ENCODE results near the gene P3H3. TPM values are rescaled to one million over a fixed set of nuclear protein-coding genes. Genes with fewer than 3 reads are reported as not detected.
"Not testable (repeated sequence)": the region's sequence is repeated elsewhere in the genome, so short reads cannot be mapped to it uniquely, and the experiment has no call there.

Gene P3H3
- total and polyA plus RNA-seq, 2 donors (not counting 3 experiments of a cell fraction or from before 2014, with no cell fraction given), result 75.9 to 76.5 TPM

GRCh38 chr12:6863586-6864321 is 35.5 kb downstream of the P3H3 start:
- no peak overlapping the region for H3K27ac ChIP-seq (ENCODE audit: insufficient read depth, low read depth, low read length)

GRCh38 chr12:6865307-6865706 is 37.1 kb downstream of the P3H3 start:
- intact Hi-C loops (cut with micrococcal nuclease); H3K4me3 ChIP-seq (replicated peaks in 1 of 3; ENCODE audit: insufficient read depth in 1 of 3, low read depth in 1 of 3, low read length in 3 of 3); BruUV-seq (replicated peaks); DNase-seq (ENCODE audit: low read depth, low spot score); H3K9ac ChIP-seq (replicated peaks; ENCODE audit: extremely low read depth, insufficient read depth, low read length); H3K9me1 ChIP-seq (replicated peaks; ENCODE audit: control insufficient read depth, extremely low read depth, insufficient read depth, low read length); FAIRE-seq; H3K9me3 ChIP-seq (replicated peaks; ENCODE audit: control insufficient read depth, insufficient read depth, low read length); H3K27me3 ChIP-seq (ENCODE audit: control insufficient read depth in 2 of 2, insufficient read depth in 2 of 2, low read length in 2 of 2); H3K4me2 ChIP-seq (ENCODE audit: insufficient read depth, low read length); H3K27ac ChIP-seq (ENCODE audit: insufficient read depth, low read depth, low read length); H4K20me1 ChIP-seq (replicated peaks; ENCODE audit: control insufficient read depth, extremely low read depth, insufficient read depth, low read length); dilution Hi-C loops (cut with MboI; ENCODE audit: extremely low pct_ligation_motif_present, low sequenced_read_pairs); H2AFZ ChIP-seq (ENCODE audit: low read depth, low read length): not testable (repeated sequence)
- POLR2A ChIA-PET, result interaction anchor here (0.9 to 1.8 kb wide), 2 partner anchors 11 to 13 kb away, joined by 4 to 5 read pairs; partner anchors contain the start of gene USP5
- Histone ChIP-seq H3K79me2 (ENCODE audit: control insufficient read depth, insufficient read depth, low read length) (peaks cover 28% of the 10 kb centered on the region), H3K36me3 (ENCODE audit: control insufficient read depth in 2 of 2, extremely low read depth in 1 of 2, insufficient read depth in 2 of 2, low read length in 2 of 2) (peaks cover 2 to 44% of the 10 kb centered on the region in 2 experiments), H3K4me1 (ENCODE audit: control insufficient read depth, extremely low read depth, insufficient read depth, low read length) (peaks cover 21% of the 10 kb centered on the region)
- CTCF ChIA-PET, result interaction anchor here (0.9 to 1.2 kb wide), 2 partner anchors 8 to 13 kb away, joined by 3 to 4 read pairs; partner anchors contain the start of genes SPSB2 and USP5

More at GRCh38 chr12:6863586-6864321, 35.5 kb downstream of the P3H3 start:
- dilution Hi-C loops (cut with MboI; ENCODE audit: extremely low pct_ligation_motif_present, low sequenced_read_pairs), result no loop called here
- Histone ChIP-seq H4K20me1 (replicated peaks; ENCODE audit: control insufficient read depth, extremely low read depth, insufficient read depth, low read length) (no peaks in the 10 kb centered on the region), H2AFZ (ENCODE audit: low read depth, low read length) (no peak overlapping the region), H3K4me1 (ENCODE audit: control insufficient read depth, extremely low read depth, insufficient read depth, low read length) (peaks cover 12% of the 10 kb centered on the region), H3K9me1 (replicated peaks; ENCODE audit: control insufficient read depth, extremely low read depth, insufficient read depth, low read length) (no peaks in the 10 kb centered on the region), H3K27me3 (ENCODE audit: control insufficient read depth in 2 of 2, insufficient read depth in 2 of 2, low read length in 2 of 2) (no peaks in the 10 kb centered on the region), H3K79me2 (ENCODE audit: control insufficient read depth, insufficient read depth, low read length) (peaks cover 14% of the 10 kb centered on the region), H3K36me3 (ENCODE audit: control insufficient read depth in 2 of 2, extremely low read depth in 1 of 2, insufficient read depth in 2 of 2, low read length in 2 of 2) (peaks cover 2 to 47% of the 10 kb centered on the region in 2 experiments), H3K4me3 (replicated peaks in 1 of 3; ENCODE audit: insufficient read depth in 1 of 3, low read depth in 1 of 3, low read length in 3 of 3) (no peak overlapping the region), H3K4me2 (ENCODE audit: insufficient read depth, low read length) (no peak overlapping the region), H3K9ac (replicated peaks; ENCODE audit: extremely low read depth, insufficient read depth, low read length) (no peak overlapping the region), H3K9me3 (replicated peaks; ENCODE audit: control insufficient read depth, insufficient read depth, low read length) (no peaks in the 10 kb centered on the region)
- intact Hi-C loops (cut with micrococcal nuclease), result no loop called here
- ChIA-PET CTCF (interaction anchor here (1.0 to 1.2 kb wide), 2 partner anchors 9 kb away, joined by 3 to 4 read pairs; partner anchors contain the start of gene SPSB2), POLR2A (interaction anchor here (1.8 kb wide), 1 partner anchor 11 kb away, joined by 5 read pairs; the partner anchor contains the start of gene USP5)
- FAIRE-seq (no peak), DNase-seq (ENCODE audit: low read depth, low spot score) (no peak)
- no TSS peak for BruUV-seq (replicated peaks)
- TF ChIP-seq MAX (IDR thresholded peaks at IDR 0.05; ENCODE audit: insufficient read depth, insufficient read length), result no peak
- TF ChIP-seq CTCF (IDR thresholded peaks at IDR 0.05; ENCODE audit: extremely low read depth in 1 of 2, insufficient read depth in 1 of 2, low read depth in 1 of 2, low read length in 2 of 2), result no peak
- no peak for TF ChIP-seq MYC (IDR thresholded peaks at IDR 0.05; ENCODE audit: low read depth, low read length)
- no peak for TF ChIP-seq EZH2 (IDR thresholded peaks at IDR 0.05; ENCODE audit: borderline replicate concordance, low read depth, low read length, severe bottlenecking)
- no peak for TF ChIP-seq JUN (IDR thresholded peaks at IDR 0.05; ENCODE audit: borderline replicate concordance, insufficient read depth, insufficient read length, low read depth)
- TF ChIP-seq POLR2AphosphoS5 (IDR thresholded peaks at IDR 0.05; ENCODE audit: insufficient read depth, low read depth, low read length), result no peak
- no peak for TF ChIP-seq GATA2 (IDR thresholded peaks at IDR 0.05; ENCODE audit: insufficient read depth, insufficient read length, low read depth, low read length)
- TF ChIP-seq FOS (IDR thresholded peaks at IDR 0.05; ENCODE audit: borderline replicate concordance, insufficient read depth, low read length), result no peak
- no peak for TF ChIP-seq POLR2A (IDR thresholded peaks at IDR 0.05; ENCODE audit: low read depth, low read length)

All from endothelial cell of umbilical vein (primary cell).